ENCODE measurements around the gene CHD5.

CHD5 gene

DNA sequence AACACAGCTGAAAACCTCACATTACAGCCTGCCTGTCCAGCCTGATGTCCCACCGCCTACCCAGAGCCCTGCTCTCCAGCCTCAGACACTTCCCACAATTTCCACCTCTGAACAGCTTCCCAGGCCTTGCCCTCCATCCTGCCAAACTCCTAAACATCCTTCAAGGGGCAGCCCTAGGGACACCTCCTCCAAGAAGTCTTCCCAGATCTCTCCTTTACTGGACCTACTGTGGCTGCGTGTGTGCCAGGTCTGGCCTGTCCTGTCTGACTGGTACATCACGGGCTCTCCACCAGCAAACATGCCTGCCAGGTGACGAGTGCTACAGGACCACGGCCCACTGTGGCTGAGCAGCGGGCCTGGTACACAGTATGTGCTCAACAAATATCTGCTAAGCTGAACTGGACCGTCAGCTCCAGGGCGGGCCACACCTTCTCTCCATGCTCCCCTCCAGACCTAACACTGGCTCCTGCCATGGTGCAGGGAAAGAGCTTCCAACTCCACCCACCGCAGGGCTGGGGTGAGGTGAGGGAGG lies 28.8 kb downstream of the CHD5 start:
- DNase-seq: no peak

DNA sequence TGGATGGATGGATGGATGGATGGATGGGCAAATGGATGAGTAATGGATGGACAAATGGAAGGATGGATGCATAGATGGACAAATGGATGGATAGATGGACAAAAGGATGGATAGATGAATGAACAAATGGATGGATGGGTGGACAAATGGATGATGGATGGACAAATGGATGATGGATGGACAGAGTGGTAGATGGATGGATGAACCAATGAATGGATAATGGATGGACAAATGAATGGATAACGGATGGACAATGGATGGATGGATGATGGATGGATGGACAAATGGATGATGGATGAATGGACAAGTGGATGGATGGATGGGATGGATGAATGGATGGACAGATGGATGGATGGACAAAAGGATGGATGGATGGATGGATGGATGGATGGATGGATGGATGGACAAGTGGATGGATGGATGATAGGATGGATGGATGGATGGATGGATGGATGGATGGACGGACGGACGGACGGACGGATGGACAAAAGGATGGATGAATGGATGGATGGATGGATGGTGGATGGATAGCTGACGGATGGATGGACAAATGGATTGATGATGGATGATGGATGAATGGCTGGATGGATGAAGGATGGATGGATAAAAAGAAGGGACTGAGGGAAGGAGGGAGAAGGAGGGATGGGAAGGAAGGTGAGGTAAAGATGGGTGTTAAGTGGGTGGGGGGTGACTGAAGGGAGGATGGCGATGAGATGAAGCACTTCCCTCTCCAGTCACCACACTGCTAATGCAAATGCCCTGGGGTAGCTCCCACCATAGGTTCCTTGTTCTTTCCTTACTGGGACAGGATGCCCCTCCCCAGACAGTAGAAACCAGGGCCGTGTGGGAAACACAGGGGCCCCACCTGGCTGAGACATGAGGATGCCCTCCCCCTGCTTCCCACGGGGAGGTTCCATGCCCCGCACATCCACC lies 29.8 kb downstream of the CHD5 start:
- DNase-seq: no peak

DNA sequence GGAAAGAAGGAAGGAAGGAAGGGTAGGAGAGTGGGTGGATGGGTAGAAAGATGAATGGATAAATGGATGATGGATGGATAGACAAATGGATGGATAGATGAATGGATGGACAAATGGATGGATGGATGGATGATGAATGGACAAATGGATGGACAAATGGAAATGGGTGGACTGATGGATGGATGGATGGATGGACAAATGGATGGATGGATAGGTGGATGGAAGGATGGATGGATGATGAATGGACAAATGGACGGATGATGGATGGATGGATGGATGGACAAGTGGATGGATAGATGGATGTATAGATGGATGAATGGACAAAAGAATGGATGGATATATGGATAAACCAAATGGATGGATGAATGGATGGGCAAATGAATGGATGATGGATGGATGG lies 30.5 kb downstream of the CHD5 start:
- no peak for DNase-seq

DNA sequence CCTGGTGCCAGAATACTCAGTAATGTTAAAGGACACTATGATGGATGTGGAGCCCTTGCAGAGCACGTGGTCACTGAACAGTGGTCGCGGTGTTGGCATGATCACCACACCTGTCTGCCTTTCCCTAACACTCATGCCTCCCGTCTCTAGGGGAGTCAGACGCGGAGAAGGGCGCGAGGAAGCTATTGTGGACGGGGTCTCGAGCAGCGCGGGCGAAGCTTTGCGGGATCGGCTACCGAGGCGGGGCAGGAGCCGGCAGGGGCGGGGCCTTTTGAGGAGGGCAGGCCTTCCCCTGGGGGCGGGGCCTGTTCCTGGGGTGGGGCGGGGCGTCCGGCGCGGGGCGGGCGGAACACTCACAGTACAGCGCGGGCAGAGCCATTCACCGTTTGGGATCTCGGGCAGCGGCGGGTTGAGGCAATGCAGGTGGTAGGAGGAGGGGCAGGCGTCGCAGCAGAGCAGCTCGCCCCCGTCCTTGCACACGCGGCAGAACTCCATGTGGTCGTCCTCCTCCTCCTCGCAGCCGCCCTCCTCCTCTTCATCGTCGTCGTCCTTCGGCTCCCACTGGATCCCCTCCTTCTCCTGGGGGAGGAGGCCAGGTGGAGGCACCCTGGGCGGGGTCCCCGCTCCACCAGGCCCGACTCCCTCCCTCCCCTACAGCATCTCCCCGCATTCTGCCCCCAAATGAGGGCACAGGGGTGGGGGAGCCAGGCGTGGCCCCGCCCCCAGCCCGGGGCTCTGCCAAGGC lies 31.5 kb downstream of the CHD5 start:
- peak; percentile 59 for DNase-seq

DNA sequence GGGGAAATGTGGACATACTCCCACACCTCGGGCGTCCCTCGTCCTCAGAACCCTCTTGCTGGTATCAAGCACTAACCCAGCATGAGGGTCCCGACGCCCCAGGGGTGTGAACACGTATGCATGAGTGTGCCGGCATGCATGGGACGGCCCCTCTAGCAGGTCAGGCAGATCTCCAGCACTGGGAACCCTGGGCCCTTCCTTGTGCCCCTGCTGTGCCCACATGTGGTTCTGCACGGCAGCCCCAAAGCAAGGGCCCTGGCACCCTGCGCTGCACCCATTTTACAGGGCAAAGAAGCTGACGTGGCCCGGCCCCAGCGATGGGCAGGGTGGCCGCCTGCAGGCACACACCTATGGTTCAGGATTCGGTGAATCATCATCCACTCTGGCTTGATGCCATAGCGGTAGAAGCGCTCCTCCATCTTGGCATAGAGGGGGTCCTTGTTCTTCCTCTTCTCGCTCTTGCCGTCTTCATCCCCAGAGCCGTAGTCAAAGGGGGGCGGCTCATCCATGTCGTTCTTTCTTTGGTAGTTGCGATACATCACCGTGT lies 34.2 kb downstream of the CHD5 start:
- DNase-seq: no peak

DNA sequence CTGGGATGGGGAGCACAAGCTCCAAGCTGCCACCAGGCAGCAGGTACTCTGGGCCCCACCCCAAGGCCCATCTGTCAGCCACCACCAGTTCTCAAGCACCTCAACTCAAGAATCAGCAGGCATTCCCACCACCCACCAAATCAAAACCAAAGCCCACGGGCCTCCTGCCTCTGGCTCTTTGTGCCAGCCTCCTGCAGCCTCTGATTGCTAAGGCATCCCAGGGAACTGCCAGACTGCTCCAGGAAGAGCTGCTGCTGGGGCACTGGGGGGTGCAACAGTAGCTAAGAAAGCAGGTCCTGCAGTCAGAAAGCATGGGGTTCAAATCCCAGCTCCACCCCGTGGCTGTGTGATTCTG lies 34.7 kb downstream of the CHD5 start:
- DNase-seq: no peak

DNA sequence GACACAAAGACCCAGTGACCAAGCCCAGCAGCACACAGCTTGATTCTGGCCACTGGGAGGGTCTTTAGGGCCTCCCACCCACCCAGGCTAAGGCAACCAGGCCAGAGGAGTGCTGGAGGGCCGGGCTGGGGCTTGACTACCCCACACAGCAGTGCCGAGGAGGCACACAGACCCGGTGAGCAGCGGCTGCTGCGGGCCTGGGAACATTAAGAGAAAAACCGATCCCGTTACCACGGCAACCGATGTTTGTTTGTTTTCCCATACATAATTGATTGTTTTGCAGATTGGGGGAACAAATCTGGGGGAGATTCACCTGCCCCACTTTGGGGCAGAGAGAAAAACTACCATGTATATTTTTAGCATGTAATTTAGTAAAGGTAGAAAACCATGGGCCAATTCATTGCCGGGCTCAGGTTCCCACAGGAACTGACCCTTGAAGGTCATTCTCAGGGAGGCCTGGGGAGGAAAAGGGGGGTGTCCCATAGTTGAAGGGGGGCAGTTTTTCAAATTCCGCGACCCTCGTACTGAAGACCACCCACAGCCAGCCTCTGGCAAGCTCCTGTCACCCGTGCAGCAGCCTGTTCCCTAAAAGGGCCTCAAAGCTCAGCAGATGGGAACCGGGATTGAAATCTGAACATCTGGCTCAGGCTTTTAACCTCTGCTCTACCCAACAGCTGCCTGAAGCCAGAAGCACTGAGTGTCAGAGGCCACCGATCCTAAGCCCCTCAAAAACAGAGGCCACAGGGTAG lies 35.3 kb downstream of the CHD5 start:
- DNase-seq: no peak

DNA sequence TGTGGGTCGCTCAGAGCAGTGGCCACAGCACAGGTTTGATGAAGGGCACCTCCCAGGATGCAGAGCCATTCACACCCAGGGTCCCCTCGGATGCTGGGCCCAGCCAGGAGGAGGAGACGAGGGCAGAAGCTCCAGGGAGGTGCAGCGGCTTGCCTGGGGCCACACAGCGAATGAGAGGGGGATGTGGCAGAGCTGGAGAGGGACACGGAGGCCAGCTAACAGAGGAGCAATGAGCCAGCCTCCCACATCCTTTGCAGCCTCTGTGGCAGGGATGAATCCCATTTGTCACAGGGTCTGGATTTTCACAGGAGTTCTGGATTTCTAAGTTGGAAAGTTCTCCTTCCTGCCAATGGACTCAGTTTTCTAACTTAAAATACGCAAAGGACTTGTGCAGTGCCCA lies 35.9 kb downstream of the CHD5 start:
- no peak for DNase-seq

DNA sequence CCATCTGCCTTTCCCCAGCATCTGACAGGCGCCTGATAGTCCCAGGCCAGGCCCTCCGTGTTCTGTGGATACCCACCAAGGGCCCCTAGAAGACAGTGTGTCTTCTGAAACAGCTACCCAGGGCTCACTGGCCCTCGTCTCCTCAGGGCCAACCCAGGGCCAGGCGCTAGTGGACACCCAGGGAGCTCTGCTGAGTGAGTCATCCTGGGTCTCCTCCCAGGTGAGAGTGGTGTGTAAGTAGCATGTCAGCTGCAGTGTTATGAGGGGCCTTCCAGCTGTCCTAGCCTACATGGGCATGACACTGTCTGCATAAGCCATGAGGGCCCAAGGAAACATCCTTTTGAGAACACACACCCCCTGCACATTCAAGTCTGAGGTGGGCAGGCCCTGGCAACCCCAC lies 36.7 kb downstream of the CHD5 start:
- DNase-seq: no peak

DNA sequence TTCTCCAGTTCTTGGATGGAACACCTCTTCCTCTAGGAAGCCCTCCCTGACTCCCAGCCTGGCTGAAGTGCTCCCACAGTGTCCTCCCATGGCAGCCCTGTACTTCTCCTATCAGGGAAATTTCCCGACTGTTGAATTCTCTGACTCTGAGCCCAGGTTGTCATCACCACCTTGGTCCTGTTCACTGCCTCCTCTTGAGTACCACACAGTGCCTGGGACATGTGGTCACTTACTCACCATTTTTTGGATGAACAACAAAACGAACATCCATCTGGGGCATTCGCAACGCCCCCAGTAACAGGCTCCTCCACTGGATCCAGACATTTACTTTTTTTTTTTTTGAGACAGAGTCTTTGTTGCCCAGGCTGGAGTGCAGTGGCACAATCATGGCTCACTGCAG lies 37.4 kb downstream of the CHD5 start:
- DNase-seq: no peak

DNA sequence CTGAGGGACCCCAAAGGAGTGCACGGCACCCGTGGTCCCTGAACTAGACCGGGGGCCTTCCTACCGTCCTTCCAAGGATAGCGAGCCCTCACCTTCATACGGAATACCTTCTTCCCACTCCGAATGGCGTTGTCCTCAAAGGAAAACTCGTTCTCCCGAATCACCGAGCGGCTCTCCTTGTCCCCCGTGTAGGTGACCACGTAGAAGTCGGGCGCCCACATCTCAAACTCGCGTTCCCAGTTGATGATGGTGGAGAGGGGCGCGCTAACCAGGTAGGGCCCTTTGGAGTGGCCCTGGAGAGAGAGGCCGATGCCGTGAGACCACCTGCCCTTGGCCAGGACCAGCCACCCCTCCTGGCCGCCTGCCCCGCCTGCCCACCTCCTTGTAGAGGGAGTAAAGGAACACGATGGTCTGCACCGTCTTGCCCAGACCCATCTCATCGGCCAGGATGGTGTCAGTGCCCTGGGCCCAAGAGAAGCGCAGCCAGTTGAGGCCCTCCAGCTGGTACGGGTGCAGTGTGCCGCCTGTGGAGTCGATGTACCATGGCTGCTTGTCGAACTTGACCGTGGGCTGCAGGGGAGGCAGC lies 38.0 kb downstream of the CHD5 start:
- no peak for DNase-seq

DNA sequence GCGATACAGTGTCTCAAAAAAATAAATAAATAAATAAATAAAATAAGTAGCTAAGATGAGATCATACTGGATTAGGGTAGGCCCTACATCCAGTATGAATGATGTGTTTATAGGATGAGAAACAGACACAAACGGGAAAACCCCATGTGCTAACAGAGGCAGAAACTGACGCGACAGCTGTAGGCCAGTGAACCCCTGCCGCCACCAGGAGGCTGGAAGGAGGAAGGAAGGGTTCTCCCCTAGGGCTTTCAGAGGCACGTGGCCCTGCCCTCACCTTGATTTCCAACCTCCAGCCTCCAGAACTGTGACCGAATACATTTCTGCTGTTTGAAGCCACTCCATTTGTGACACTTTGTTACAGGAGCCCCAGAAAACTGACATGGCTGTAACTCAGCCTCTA lies 38.5 kb downstream of the CHD5 start:
- peak; percentile 45 for DNase-seq

DNA sequence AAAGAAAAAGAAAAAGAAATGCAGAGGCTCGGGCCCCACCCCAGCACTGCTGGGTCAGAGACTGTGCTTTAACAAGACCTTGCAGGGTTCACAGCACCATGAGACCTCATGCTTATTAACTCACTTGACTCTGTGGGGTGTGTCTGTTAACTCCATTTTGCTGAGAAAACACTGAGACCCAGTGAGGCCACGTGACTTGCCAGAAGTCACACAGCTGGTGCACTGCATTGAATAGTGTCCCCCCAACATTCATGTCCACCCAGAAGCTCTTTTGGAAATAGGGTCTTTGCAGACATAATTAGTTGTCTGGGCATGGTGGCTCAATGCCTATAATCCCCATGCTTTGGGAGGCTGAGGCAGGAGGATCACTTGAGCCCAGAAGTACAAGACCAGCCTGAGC lies 39.7 kb downstream of the CHD5 start:
- no peak for DNase-seq

DNA sequence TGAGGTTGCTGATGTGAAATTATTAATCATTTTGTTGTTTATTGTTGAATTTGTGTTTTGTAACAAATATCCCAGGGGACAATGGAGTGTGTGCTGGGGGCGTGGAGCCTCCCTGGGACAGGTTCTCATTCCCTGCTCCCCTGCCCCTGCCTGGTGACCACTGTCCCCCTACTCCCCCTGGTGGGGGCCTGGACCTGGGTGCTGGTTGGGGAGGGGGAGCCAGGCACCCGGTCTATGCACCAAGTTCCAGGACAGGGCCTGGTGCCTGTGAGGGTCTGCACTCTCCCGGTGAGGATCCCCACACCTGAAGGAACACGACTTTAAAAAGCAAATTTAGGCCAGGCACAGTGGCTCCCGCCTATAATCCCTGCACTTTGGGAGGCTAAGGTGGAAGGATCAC lies 42.4 kb downstream of the CHD5 start:
- DNase-seq: no peak

DNA sequence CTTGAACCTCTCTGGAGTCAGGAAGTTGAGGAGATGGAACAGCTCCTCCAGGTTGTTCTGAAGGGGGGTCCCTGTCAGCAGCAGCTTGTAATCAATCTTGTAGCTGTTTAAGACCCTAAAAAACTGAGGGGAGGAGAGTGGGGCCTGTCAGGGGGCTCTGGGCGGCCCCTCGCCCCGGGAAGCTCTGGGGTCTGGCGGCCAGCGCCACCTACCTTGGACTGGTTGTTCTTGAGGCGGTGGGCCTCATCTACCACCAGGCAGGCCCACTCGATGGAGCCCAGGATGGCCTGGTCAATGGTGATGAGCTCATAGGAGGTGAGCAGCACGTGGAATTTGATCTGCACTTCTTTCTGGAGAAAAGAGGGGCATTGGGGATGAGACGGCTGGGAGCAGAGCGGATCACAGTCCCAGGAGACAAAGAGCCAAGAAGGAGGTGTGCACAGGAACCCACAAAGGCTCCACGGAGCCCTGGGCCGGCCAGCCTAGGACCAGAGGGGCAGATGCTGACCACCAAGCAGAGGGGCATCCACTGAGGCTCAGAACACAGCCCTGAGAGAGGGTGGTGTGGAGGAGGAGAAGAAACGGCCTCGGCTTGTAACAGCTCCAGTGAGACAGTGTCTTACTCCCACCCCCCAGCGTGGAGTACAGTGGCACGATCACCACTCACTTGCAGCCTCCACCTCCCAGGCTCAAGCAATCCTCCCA lies 43.5 kb downstream of the CHD5 start:
- DNase-seq: no peak

DNA sequence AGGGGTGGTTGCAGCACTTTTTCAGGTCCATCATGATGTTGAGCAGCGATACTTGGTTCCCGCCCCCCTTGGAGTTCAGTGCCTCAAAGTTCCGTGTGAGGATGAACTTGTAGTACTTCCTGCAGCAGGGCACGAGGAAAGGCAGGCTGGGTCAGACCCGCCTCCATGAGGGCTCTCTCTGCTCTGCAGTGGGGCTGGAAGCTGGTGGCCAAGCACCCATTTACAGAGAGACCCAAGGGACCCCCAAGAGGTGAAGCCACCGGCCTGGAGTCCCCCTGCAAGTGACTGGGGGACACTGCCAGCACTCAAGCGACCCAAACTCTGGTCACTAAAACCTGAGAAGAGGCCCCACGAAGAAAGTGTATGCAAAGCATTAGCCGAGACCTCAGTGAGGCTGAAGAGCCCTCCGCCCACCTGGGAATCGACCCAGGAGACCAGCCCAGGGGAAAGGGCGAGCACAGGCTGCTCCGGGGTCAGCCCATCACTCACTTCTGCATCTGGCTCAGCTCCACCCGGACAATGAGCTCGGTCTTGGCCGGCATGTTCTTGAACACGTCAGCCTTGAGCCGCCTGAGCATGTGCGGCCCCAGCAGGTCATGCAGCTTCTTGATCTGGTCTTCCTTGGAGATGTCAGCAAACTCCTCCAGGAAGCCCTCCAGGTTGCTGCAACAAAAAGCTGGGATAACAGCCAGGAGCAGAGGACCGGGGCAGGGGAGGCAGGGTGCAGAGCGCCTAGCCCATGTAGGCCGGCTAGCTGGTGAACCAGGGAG lies 45.2 kb downstream of the CHD5 start:
- no peak for DNase-seq

DNA sequence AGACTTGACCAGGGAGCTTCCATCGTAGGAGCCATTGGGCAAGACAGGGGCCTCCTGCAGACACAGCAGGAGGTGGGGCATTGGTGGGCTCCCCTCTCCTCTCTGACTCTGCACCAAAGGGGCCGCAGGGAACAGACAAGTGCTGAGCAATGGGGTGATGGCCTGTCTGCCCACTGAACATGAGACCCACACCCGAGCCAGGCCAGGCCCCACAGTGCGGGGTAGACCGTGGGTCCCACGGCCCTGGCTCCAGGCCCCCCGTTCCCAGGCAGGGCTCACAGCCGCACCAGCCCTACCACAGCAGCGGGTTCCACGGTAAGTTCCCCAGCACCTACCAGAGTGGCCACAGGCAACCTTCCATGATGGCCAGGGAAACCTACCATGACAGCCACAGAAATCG lies 45.9 kb downstream of the CHD5 start:
- DNase-seq: no peak

DNA sequence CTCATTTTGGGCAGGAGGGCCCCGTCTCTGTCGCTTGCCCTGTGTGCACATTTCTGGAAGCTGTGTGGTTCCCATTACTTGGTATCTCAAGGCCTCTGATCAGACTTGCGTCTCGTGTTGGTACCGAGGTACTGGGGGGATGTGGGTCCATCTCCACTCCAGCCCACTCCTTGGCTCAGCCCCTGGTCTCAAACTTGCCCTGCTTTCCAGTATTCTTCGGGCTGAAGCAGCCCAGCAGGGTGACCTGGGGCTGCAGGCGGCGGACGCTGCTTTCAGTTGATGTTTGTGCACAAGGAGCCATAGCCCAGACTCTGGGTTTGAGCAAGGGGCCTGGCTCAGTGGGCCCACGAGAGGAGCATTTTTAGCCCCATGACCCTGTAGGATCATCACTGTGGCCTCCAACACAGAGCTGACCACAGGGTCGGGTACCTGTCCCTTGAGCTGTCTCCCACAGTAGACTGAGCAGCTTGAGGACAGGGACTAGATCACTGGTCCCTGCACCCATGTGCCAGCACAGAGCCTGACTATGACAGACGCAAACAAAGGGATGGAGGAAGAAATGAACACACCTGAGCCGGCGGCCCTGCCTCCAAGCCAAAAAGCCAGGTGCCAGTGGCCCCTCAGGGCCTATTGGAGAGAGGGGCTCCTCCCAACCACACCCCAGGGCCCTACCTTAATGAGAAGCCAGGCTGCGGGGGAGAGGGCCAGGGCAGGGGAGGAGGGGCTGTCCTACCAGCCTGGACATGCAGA lies 46.8 kb downstream of the CHD5 start:
- DNase-seq: no peak

DNA sequence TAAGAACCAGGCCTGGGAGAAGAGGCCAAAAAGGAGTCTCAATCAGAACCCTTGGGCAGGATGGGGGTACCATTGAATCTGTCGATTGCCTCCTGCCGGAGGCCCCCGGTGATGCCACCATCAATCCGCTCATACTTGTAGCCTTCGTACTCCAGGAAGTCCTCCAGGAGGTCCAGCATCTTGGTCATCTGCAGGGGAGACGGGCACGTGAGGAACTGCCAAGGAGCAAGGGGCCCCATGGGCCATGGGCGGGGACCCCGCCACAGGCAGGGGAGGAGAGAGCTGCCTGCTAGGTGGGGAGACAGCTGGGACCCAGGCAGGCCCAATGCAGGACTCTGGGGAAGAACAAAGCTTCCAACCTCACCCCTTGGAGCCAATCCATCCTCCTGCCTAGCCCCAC lies 48.6 kb downstream of the CHD5 start:
- DNase-seq: no peak

DNA sequence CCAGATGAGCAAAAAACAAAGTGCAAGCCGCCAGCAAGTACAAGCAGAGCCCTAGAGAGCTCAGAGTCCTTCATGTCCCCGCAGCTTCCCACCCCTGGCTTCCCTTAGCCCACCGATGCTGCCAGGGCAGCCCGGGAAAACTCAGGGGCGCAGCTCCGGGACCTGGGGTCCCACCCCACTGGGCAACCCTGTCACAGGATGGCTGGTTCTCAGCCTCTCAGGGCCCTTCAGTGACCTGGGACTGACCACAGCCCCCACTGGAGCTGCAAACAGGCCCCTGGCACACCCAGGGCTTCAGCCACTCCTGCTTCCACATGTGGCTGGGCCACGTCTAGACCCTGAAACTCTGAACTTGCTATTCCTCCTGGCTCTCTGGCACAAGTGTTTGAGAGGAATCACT lies 49.5 kb downstream of the CHD5 start:
- no peak for DNase-seq

DNA sequence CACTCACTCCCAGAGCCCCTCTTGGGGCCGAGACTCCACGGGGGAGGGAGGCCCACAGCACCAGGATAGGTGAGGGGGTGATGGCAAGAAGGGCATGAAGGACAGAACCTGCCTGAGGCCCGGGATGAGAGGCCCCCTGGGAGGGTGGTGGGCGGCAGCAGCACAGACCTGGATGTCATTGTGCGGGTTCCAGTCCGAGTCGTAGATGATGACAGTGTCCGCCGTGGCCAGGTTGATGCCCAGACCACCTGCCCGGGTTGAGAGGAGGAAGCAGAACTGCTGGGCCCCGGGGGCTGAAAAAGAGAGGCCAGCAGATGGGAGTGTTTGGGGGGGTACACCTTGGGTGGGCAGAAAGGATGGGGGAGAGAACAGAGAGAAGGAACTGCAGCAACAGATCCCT lies 50.1 kb downstream of the CHD5 start:
- DNase-seq: no peak

Data from inflammatory macrophage treated with lipopolysaccharide for 4 hours (primary cell).